SU-DHL-6 (cell line): ENCODE measurements around the gene PAQR6.
A peak's percentile ranks its signal among the peaks of the same experiment; 100 is the strongest.
"Not testable (repeated sequence)": the region's sequence is repeated elsewhere in the genome, so short reads cannot be mapped to it uniquely, and the experiment has no call there.

Experiments
- H2AFZ ChIP-seq: fragments of 200-600 bp; sonication (generic); 2 replicates; pipeline ENCODE4 v1.6.1; 2014; ENCODE audit warnings: low read depth, mild to moderate bottlenecking, moderate library complexity, mixed read lengths, antibody characterized with exemption, low read length; ENCODE audit not compliant: severe bottlenecking
- H3F3A ChIP-seq: fragments of 200-600 bp; shearing (Covaris generic); 2 replicates; pipeline ENCODE4 v1.6.0; 2016; ENCODE audit warnings: antibody characterized with exemption, mild to moderate bottlenecking; ENCODE audit not compliant: insufficient read depth
- H3K27ac ChIP-seq: fragments of 200-600 bp; sonication (generic); 2 replicates; pipeline ENCODE4 v1.5.1; 2016; ENCODE audit warnings: low read depth, mild to moderate bottlenecking, low read length, moderate library complexity, mixed read lengths
- H3K27me3 ChIP-seq: fragments of 200-600 bp; sonication (generic), shearing (Covaris generic); 2 replicates; pipeline ENCODE4 v1.6.0; 2014; ENCODE audit warnings: mild to moderate bottlenecking, low read length
- H3K36me3 ChIP-seq: fragments of 200-600 bp; sonication (generic); 2 replicates; pipeline ENCODE4 v1.6.1; 2014; ENCODE audit warnings: mild to moderate bottlenecking, low read length, mixed read lengths
- H3K4me2 ChIP-seq: fragments of 300-600, 200-600 bp; shearing (Covaris generic), sonication (generic); 2 replicates; pipeline ENCODE4 v1.6.0; 2014; ENCODE audit warnings: low read length, low read depth, mild to moderate bottlenecking; ENCODE audit not compliant: poor library complexity, severe bottlenecking
- H3K4me3 ChIP-seq: fragments of 200-600 bp; sonication (generic); 2 replicates; pipeline ENCODE4 v1.5.1; 2014; ENCODE audit warnings: antibody characterized with exemption, low read length, mild to moderate bottlenecking, mixed read lengths; ENCODE audit not compliant: insufficient read depth, poor library complexity, severe bottlenecking
- H3K79me2 ChIP-seq: fragments of 200-600 bp; sonication (generic); 2 replicates; pipeline ENCODE4 v1.6.1; 2014; ENCODE audit warnings: mild to moderate bottlenecking, low read length, moderate library complexity; ENCODE audit not compliant: insufficient read depth
- H3K9ac ChIP-seq: fragments of 200-600 bp; sonication (generic); 2 replicates; pipeline ENCODE4 v1.7.0; 2014; ENCODE audit warnings: mild to moderate bottlenecking, low read length
- H3K9me2 ChIP-seq: fragments of 200-600 bp; sonication (generic); replicated peaks from 2 replicates; pipeline ENCODE4 v1.6.1; 2014; ENCODE audit warnings: low read length; ENCODE audit not compliant: insufficient read depth
- H3K9me3 ChIP-seq: fragments of 200-600 bp; sonication (generic); 2 replicates; pipeline ENCODE4 v1.6.1; 2014; ENCODE audit warnings: low read length, mixed read lengths; ENCODE audit not compliant: insufficient read depth
- H4K20me1 ChIP-seq: fragments of 200-600 bp; sonication (generic); 2 replicates; pipeline ENCODE4 v1.6.1; 2014; ENCODE audit warnings: low read depth, mild to moderate bottlenecking, antibody characterized with exemption, low read length, moderate library complexity, mixed read lengths
- EZH2phosphoT487 ChIP-seq: fragments of 200-600 bp; sonication (generic), shearing (Covaris generic); conservative IDR thresholded peaks from 2 replicates; pipeline ENCODE4 v1.6.1; 2018; ENCODE audit warnings: mild to moderate bottlenecking, antibody characterized with exemption, low read length, moderate library complexity, mixed read lengths
- TF ChIP-seq, protein P1 (sequence below): fragments of 200-600 bp; sonication (generic); IDR thresholded peaks from one replicate; pipeline ENCODE4 v1.5.1; 2017; ENCODE audit warnings: antibody characterized with exemption, mild to moderate bottlenecking, low read length, moderate library complexity; ENCODE audit not compliant: insufficient read depth, poor library complexity, severe bottlenecking

Gene PAQR6

GRCh38 chr1:156220226-156220625 is 27.6 kb downstream of the PAQR6 start:
- H3K27me3 ChIP-seq: no peaks in the 10 kb centered on the region
- H4K20me1 ChIP-seq: no peaks in the 10 kb centered on the region
- H3K4me3 ChIP-seq: no peak overlapping the region
- no peak overlapping the region for H3K27ac ChIP-seq
- H3K9me3 ChIP-seq: no peaks in the 10 kb centered on the region
- H3K9me2 ChIP-seq: no peaks in the 10 kb centered on the region
- H2AFZ ChIP-seq: no peak overlapping the region
- TF ChIP-seq, protein P1, sequence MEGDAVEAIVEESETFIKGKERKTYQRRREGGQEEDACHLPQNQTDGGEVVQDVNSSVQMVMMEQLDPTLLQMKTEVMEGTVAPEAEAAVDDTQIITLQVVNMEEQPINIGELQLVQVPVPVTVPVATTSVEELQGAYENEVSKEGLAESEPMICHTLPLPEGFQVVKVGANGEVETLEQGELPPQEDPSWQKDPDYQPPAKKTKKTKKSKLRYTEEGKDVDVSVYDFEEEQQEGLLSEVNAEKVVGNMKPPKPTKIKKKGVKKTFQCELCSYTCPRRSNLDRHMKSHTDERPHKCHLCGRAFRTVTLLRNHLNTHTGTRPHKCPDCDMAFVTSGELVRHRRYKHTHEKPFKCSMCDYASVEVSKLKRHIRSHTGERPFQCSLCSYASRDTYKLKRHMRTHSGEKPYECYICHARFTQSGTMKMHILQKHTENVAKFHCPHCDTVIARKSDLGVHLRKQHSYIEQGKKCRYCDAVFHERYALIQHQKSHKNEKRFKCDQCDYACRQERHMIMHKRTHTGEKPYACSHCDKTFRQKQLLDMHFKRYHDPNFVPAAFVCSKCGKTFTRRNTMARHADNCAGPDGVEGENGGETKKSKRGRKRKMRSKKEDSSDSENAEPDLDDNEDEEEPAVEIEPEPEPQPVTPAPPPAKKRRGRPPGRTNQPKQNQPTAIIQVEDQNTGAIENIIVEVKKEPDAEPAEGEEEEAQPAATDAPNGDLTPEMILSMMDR: no peak
- no peak for TF ChIP-seq EZH2phosphoT487
- H3K36me3 ChIP-seq: 0 out of 2 replicates have a peak, but pooled peaks cover 2% of the 10 kb centered on the region
- H3K79me2 ChIP-seq: peaks cover 17% of the 10 kb centered on the region
- no peak overlapping the region for H3K4me2 ChIP-seq
- H3K9ac ChIP-seq: no peak overlapping the region
- peaks cover 4% of the 10 kb centered on the region; the same call in 1 of the 2 replicates for H3F3A ChIP-seq

DNA sequence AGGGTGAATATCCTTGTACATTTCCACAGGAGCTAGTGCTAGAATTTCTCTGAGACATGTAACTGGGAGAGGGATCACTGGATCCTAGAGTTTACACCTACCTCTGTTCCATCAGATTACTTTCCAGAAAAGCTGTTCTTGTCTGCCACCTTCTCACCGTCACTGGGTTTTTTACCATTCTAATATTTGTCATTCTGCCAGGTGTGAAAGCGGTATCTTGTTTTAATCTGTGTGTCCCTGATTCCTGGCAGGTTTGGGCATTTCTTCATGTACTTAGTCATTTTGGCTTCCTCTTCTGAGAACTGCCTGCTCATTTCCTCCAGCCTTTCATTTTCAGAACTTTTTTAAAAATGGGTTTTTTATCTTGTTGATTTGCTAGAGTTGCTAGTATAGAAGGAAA is 30.0 kb downstream of the PAQR6 start:
- no peak overlapping the region for H3K9ac ChIP-seq
- H4K20me1 ChIP-seq: no peaks in the 10 kb centered on the region
- H3F3A ChIP-seq: no peaks in the 10 kb centered on the region; the same call in 1 of the 2 replicates
- no peaks in the 10 kb centered on the region for H3K9me2 ChIP-seq
- no peaks in the 10 kb centered on the region for H3K9me3 ChIP-seq
- no peak overlapping the region for H3K4me2 ChIP-seq
- peaks cover 35% of the 10 kb centered on the region for H3K79me2 ChIP-seq
- H2AFZ ChIP-seq: no peak overlapping the region
- no peaks in the 10 kb centered on the region for H3K36me3 ChIP-seq
- H3K4me3 ChIP-seq: no peak overlapping the region
- H3K27me3 ChIP-seq: no peaks in the 10 kb centered on the region
- TF ChIP-seq EZH2phosphoT487: no peak
- TF ChIP-seq, protein P1: no peak
- no peak overlapping the region for H3K27ac ChIP-seq

- not testable (repeated sequence) for H2AFZ ChIP-seq, H3K9me3 ChIP-seq, H3F3A ChIP-seq, H3K9ac ChIP-seq, H3K36me3 ChIP-seq, H3K9me2 ChIP-seq, H3K4me2 ChIP-seq, H3K27me3 ChIP-seq, H4K20me1 ChIP-seq, H3K27ac ChIP-seq, H3K4me3 ChIP-seq
- H3K79me2 ChIP-seq: peaks cover 35% of the 10 kb centered on the region
These were observed 31.3 kb downstream of the PAQR6 start for GRCh38 chr1:156216361-156217086.

DNA sequence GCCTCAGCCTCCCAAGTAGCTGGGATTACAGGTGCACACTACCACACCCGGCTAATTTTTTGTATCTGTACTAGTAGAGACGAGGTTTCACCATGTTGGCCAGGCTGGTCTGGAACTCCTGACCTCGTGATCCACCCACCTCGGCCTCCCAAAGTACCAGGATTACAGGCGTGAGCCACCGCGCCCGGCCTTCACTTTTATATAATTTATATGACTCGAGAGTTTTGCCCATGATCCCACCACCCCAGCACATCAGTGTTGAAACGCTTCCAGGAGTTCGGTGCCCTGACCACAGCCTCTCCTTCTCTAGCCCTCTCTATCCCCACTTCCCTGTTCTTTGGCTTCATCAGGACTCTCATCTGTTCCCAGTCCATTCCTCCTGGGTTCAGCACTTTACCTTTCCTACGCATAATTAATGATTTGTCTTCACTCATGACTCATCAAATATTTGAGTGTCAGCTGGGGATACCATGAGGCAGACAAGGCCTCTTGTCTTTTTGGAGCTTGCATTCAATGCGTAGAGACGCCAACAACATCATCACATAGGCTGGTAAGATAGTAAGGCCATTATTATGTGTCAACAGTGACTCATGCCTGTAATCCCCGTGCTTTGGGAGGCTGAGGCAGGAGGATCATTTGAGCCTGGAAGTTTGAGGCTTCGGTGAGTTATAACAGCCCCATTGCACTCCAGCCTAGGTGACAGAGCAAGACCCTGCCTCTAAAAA is 33.7 kb downstream of the PAQR6 start:
- Histone ChIP-seq H3K9me2 (no peaks in the 10 kb centered on the region), H3K9me3 (no peaks in the 10 kb centered on the region), H3K9ac (peak overlapping the region; percentile 78), H4K20me1 (no peaks in the 10 kb centered on the region), H3K27me3 (no peaks in the 10 kb centered on the region), H3K79me2 (peaks cover 30% of the 10 kb centered on the region), H2AFZ (no peak overlapping the region), H3K36me3 (no peaks in the 10 kb centered on the region), H3K4me2 (peak overlapping the region; percentile 84), H3K4me3 (peak overlapping the region; percentile 93), H3K27ac (no peak overlapping the region; the same call in 1 of the 2 replicates), H3F3A (no peaks in the 10 kb centered on the region; the same call in 1 of the 2 replicates)
- TF ChIP-seq EZH2phosphoT487: no peak
- TF ChIP-seq, protein P1: no peak
